IPS-18a (cell line): ENCODE results near the gene IGFBP3.

Experiments used
- H3K27ac ChIP-seq: one replicate; pipeline ENCODE4 v1.5.1; 2013; ENCODE audit warnings: low read length
- H3K27me3 ChIP-seq: one replicate; pipeline ENCODE4 v1.6.1; 2013; ENCODE audit warnings: mild to moderate bottlenecking, low read length; ENCODE audit not compliant: control insufficient read depth, insufficient read depth
- H3K36me3 ChIP-seq: one replicate; pipeline ENCODE4 v1.6.1; 2013; ENCODE audit warnings: low read depth, low read length; ENCODE audit not compliant: control insufficient read depth
- H3K4me1 ChIP-seq: one replicate; pipeline ENCODE4 v1.6.1; 2013; ENCODE audit warnings: low read depth, low read length; ENCODE audit not compliant: control insufficient read depth
- H3K4me3 ChIP-seq: one replicate; pipeline ENCODE4 v1.5.1; 2013; ENCODE audit warnings: low read length
- H3K9ac ChIP-seq: one replicate; pipeline ENCODE4 v1.6.1; 2013; ENCODE audit warnings: mild to moderate bottlenecking, low read length, moderate library complexity
- H3K9me3 ChIP-seq: one replicate; pipeline ENCODE4 v1.6.1; 2013; ENCODE audit warnings: low read depth, low read length; ENCODE audit not compliant: control insufficient read depth

The IGFBP3 gene

DNA sequence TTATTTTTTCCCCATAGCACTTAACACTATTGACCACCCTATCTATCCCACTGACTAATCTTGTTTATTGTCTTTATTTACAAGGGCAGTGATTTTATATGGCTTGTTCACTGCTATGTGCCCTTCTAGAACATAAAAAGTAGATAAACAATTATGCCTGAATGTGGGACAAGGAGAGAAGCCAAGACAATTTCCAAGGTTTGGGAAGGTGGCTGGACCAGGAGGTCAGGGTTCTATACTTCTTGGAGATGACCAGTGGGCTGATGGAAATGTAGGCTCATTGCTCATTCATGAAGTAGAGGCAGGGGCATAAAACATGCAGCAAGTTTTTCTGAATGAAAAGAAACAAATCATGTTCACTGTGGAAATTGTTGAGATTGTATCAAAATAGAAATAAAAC is 11.5 kb downstream of the IGFBP3 start:
- Histone ChIP-seq H3K9me3 (no peaks in the 10 kb centered on the region), H3K27me3 (no peaks in the 10 kb centered on the region), H3K9ac (no peak overlapping the region), H3K27ac (no peak overlapping the region), H3K36me3 (no peaks in the 10 kb centered on the region), H3K4me3 (no peak overlapping the region), H3K4me1 (no peaks in the 10 kb centered on the region)

DNA sequence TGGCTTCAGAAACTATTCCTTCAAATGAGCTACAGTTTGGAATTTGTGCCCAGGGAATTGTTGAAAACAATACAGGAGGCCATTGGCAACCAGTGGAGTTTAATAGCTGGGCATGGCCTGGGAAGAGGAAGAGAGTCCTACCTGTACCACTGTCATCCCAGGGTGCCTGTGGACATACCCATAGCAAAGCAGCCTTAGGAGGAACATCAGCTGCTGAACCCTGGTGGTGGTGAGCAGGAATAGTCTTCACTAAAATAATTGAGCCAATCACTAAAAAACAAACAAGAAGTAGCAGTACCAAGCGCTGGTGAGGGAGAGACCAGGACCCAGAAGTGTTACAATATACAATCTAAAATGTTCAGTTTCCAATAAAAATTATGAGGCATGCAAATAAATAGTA is 18.3 kb downstream of the IGFBP3 start:
- no peaks in the 10 kb centered on the region for H3K4me1 ChIP-seq
- no peak overlapping the region for H3K4me3 ChIP-seq
- H3K9me3 ChIP-seq, result no peaks in the 10 kb centered on the region
- H3K27me3 ChIP-seq, result no peaks in the 10 kb centered on the region
- H3K9ac ChIP-seq, result no peak overlapping the region
- no peak overlapping the region for H3K27ac ChIP-seq
- H3K36me3 ChIP-seq, result no peaks in the 10 kb centered on the region

DNA sequence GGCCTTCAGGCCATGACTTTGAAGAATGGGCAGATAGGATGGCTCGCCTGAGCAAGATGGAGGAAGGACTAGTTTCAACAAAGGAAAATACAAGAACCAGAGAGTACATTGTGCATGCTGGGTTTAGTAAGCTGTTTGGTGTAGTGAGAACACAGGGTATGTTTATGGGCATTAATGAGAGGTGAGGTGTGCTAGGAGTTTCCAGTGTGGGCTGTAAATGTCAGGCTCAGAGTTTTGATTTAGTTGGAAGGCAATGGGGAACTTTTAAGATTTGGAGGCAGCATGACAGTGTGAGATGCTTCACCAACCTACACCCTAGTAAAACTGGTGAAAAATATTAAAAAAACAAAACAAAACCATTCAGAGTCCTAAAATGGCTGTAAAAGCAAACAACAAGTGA is 19.5 kb downstream of the IGFBP3 start:
- H3K9me3 ChIP-seq, result no peaks in the 10 kb centered on the region
- H3K27ac ChIP-seq, result no peak overlapping the region
- H3K9ac ChIP-seq, result no peak overlapping the region
- H3K36me3 ChIP-seq, result no peaks in the 10 kb centered on the region
- no peaks in the 10 kb centered on the region for H3K27me3 ChIP-seq
- no peaks in the 10 kb centered on the region for H3K4me1 ChIP-seq
- H3K4me3 ChIP-seq, result no peak overlapping the region

DNA sequence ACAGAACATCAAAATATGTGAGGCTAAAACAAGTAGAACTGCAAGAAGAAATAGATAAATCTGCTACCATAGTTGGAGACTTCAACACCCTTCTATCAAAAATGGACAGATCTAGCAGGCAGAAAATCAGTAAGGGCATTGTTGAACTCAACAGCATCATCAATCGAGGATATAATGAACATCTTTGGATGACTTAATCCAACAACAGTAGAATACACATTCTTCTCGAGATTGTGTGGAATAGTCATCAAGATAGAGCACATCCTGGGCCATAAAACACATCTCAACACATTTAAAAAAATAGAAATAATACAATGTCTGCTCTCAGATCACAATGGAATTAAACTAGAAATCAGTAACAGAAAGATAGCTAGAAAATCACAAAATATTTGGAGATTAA is 22.9 kb downstream of the IGFBP3 start:
- Histone ChIP-seq H3K4me1 (no peaks in the 10 kb centered on the region), H3K9ac (no peak overlapping the region), H3K27ac (no peak overlapping the region), H3K4me3 (no peak overlapping the region), H3K36me3 (no peaks in the 10 kb centered on the region), H3K27me3 (no peaks in the 10 kb centered on the region), H3K9me3 (no peaks in the 10 kb centered on the region)

DNA sequence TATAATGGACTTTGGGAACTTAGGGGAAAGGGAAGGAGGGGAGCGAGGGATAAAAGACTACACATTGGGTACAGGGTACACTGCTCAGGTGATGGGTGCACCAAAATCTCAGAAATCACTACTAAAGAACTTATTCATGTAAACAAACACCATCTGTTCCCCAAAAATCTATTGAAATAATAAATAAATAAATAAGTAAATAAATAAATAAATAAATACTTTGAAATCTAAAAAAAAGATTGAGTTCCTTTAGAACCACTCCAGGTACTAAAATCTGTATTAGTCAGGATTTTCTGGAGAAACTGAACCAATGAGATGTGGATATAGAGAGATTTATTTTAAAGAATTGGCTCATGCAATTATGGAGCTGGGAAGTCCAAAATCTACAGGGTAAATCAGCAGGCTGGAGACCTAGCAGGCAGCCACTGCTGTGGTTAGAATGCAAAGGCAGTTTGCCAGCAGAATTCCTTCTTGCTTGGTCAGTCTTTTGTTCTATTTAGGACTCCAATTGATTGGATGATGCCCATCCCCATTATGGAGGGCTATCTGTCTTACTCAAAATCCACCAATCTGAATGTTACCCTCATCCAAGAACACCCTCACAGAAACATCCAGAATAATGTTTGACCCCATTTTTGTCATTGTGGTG is 23.9 kb downstream of the IGFBP3 start:
- Histone ChIP-seq H3K27me3 (no peaks in the 10 kb centered on the region), H3K27ac (no peak overlapping the region), H3K4me1 (no peaks in the 10 kb centered on the region), H3K36me3 (no peaks in the 10 kb centered on the region), H3K4me3 (no peak overlapping the region), H3K9ac (no peak overlapping the region), H3K9me3 (no peaks in the 10 kb centered on the region)

DNA sequence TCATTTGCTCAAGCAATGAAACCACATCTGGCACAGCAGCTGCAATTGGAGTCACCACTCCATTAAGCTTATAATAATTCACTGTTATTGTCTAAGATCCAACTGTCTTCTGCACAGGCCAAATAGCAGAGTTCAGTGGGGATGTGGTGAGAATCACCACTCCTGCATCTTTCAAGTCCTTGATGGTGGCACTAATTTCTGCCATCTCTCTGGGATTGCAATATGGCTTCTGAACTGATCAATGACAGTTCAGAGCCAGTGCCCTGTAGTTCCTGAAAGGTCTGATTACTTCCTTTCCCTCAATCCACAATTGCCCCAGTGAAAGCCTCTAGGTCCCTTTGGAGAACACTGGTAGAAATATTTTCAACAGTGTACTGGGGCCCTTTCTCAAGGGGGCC is 26.4 kb downstream of the IGFBP3 start:
- H3K9me3 ChIP-seq, result no peaks in the 10 kb centered on the region
- peaks cover 14% of the 10 kb centered on the region for H3K27me3 ChIP-seq
- no peak overlapping the region for H3K27ac ChIP-seq
- no peaks in the 10 kb centered on the region for H3K4me1 ChIP-seq
- H3K4me3 ChIP-seq, result no peak overlapping the region
- no peak overlapping the region for H3K9ac ChIP-seq
- no peaks in the 10 kb centered on the region for H3K36me3 ChIP-seq

DNA sequence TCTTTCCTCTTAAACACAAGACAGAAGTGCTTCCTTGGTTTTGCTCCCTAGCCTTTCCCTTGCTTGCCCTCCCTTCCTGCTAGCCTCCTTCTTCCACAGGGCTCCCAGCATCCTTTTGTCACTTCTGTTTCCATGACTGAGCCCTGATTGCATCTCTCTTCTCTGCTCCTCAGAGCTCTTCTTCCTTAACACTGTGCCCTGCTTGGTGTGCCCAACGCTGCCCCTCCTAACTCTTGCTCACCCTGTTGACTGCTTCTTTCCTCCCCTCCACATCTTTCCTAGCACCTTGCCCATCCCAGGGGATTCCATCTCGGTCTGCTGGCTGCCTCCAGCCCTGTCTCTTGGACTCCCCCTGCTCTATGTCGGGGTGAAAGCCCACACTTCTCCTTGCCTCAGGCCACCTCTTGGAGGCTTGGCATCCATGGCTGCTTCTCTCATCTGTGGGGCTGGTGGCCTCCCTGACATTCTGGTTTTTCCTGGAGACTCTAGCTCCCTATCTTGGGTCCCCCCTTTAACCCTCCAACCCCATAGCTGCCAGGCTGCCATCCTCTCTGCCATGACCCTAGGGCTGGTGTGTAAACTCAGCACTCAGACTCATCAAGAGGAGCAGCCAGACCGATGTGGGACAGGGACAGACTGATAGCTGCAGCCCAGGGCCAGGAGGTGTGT is 26.9 kb downstream of the IGFBP3 start:
- Histone ChIP-seq H3K27ac (no peak overlapping the region), H3K27me3 (peaks cover 19% of the 10 kb centered on the region), H3K9ac (no peak overlapping the region), H3K9me3 (no peaks in the 10 kb centered on the region), H3K4me1 (peaks cover 4% of the 10 kb centered on the region), H3K4me3 (no peak overlapping the region), H3K36me3 (no peaks in the 10 kb centered on the region)

DNA sequence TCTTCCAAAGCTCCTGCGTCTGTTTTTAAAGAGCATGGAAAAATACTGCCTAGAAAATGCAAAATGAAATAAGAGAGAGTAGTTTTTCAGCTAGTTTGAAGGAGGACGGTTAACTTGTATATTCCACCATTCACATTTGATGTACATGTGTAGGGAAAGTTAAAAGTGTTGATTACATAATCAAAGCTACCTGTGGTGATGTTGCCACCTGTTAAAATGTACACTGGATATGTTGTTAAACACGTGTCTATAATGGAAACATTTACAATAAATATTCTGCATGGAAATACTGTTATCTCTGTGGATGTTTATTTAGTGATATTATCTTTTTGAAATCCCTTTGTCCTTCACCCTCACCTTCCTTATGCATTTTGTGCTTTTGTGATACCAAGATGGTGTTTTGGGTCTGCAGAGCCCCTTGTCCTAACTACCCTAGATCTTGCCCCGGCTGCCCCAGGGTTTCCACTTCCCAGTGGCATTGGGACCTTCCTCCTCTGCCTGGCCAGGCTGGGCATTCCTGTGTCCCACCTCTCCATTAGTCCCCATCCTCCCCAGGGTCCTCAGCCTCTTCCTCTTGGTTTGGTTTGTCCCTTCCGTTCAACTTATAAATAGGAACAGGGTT is 27.6 kb downstream of the IGFBP3 start:
- Histone ChIP-seq H3K9ac (no peak overlapping the region), H3K4me1 (peaks cover 5% of the 10 kb centered on the region), H3K36me3 (no peaks in the 10 kb centered on the region), H3K27me3 (peaks cover 26% of the 10 kb centered on the region), H3K27ac (no peak overlapping the region), H3K4me3 (no peak overlapping the region), H3K9me3 (no peaks in the 10 kb centered on the region)

DNA sequence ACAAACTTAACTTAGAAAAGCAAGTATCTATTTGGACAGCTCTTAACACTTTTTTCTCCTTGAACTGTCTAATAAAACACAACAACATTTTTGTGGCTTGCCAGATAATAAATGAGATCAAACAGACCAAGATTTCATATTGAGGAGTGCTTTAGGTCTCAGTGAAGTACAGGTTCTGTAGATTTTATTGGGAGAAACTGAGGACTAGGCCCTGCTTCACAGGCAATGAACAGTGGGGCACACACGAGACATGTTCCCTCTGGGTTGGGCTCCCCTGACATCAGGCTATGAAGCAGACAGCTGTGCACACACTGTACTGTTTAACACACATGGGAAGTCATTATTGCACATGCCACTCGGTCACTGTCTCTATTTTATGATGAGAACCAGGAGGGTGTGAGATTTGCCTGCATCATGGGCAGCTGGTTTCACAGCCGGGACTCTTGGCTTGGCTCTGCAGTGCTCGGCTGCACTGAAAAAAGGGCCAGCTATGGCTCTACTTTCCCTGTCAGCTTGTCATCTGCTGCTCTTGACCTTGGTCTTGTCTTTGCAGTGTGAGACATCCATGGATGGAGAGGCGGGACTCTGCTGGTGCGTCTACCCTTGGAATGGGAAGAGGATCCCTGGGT is 28.6 kb downstream of the IGFBP3 start:
- no peak overlapping the region for H3K9ac ChIP-seq
- H3K27ac ChIP-seq, result no peak overlapping the region
- no peak overlapping the region for H3K4me3 ChIP-seq
- peaks cover 5% of the 10 kb centered on the region for H3K4me1 ChIP-seq
- H3K36me3 ChIP-seq, result no peaks in the 10 kb centered on the region
- no peaks in the 10 kb centered on the region for H3K9me3 ChIP-seq
- peaks cover 36% of the 10 kb centered on the region for H3K27me3 ChIP-seq

DNA sequence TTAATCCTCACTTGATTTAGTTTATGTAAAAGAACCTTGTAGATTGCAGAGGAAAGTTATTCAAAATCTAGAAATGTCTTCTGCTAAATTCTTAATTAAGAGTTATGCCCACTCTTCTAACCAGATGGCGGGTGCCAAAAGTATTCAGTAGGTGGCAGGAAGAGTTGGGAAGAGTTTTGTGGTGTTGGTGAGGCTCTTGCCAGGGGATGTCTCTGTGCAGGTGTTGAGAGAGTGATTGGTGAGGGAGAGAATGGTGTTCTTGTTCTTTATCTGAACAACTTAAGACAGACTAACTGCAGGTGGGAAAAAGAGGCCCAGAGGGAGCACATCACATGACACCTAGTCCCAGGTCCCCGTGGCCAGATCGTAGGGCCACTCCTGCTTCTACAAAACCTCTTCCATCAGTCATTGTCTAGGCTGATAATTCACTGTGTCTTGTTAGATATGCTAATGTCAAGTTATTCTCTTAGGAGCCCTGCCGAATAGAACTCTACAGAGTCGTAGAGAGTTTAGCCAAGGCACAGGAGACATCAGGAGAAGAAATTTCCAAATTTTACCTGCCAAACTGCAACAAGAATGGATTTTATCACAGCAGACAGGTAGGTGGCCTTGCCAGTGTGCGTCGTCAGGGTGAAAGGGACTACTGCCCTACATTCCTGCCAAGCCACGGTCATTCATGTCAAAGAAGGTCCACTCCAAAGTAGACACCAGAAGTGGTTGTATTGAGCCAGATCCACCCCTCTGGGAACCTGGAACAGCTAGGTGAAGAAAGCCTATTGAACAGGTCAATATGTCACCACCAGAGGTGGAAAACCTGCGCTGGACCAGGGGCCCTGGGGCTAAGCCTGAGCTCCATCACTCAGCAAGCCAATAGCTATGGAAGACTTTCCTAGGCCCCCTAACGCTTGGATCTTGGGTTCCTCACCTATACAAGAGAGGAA is 29.3 kb downstream of the IGFBP3 start:
- Histone ChIP-seq H3K4me3 (no peak overlapping the region), H3K36me3 (no peaks in the 10 kb centered on the region), H3K9me3 (no peaks in the 10 kb centered on the region), H3K27me3 (peaks cover 43% of the 10 kb centered on the region), H3K27ac (no peak overlapping the region), H3K9ac (no peak overlapping the region), H3K4me1 (peaks cover 5% of the 10 kb centered on the region)

DNA sequence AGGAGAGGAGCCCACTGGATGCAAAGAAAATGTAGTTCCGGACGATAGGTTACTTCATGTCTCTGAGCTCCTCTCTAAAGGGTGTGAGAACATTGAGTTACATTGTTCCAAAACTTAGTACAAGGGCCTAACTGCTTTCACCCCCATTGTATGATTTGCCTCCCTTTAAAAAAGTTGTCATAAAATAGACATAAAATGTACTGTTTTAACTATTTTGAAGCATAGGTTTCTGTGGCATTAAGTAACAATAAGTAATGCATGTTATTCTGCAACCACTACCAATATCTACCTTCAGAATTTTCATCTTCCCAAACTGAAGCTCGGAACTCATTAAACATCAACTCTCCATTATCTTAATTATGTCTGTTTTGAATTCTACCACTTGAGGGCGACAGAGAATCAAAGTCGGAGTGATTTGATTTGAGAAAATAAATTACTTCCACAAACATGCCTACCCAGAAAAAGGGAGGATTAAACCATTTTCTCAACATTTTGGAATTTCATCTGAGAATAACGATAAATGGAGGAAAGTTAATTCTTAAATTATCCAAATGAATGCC is 30.1 kb downstream of the IGFBP3 start:
- Histone ChIP-seq H3K27me3 (peaks cover 48% of the 10 kb centered on the region), H3K9ac (no peak overlapping the region), H3K36me3 (no peaks in the 10 kb centered on the region), H3K9me3 (no peaks in the 10 kb centered on the region), H3K27ac (no peak overlapping the region), H3K4me3 (no peak overlapping the region), H3K4me1 (peaks cover 5% of the 10 kb centered on the region)
